HG03460 (cell line): Measurements from ENCODE around the gene CWC15.
"Not testable (repeated sequence)": the region's sequence is repeated elsewhere in the genome, so short reads cannot be mapped to it uniquely, and the experiment has no call there.

ENCODE experiments used
- ATAC-seq: cut with Tn5 transposase; IDR thresholded peaks from one replicate; pipeline ENCODE4 v1.9.1; 2021; ENCODE audit not compliant: unreplicated experiment

Gene CWC15

GRCh38 chr11:94956963-94957362 is 16.4 kb downstream of the CWC15 start:
- no peak for ATAC-seq

- no peak for ATAC-seq
These were observed 18.6 kb downstream of the CWC15 start for GRCh38 chr11:94954753-94955152.

GRCh38 chr11:94948070-94948617 is 25.2 kb downstream of the CWC15 start:
- no peak for ATAC-seq

GRCh38 chr11:94946812-94947211 is 26.5 kb downstream of the CWC15 start:
- ATAC-seq, result no peak

GRCh38 chr11:94941131-94941530 is 32.2 kb downstream of the CWC15 start:
- ATAC-seq, result no peak

GRCh38 chr11:94939346-94939745 is 34.0 kb downstream of the CWC15 start:
- no peak for ATAC-seq

GRCh38 chr11:94938095-94939055 is 35.0 kb downstream of the CWC15 start:
- ATAC-seq, result no peak

- ATAC-seq, result no peak
These were observed 38.5 kb downstream of the CWC15 start for GRCh38 chr11:94934846-94935245.

GRCh38 chr11:94934362-94934761 is 39.0 kb downstream of the CWC15 start:
- ATAC-seq, result no peak

- no peak for ATAC-seq
These were observed 39.9 kb downstream of the CWC15 start for GRCh38 chr11:94933223-94934130.

- ATAC-seq, result no peak
These were observed 40.9 kb downstream of the CWC15 start for GRCh38 chr11:94932503-94932902.

GRCh38 chr11:94932072-94932471 is 41.3 kb downstream of the CWC15 start:
- ATAC-seq, result not testable (repeated sequence)

- ATAC-seq, result no peak
These were observed 45.0 kb downstream of the CWC15 start for GRCh38 chr11:94928117-94928990.

GRCh38 chr11:94926698-94927237 is 46.6 kb downstream of the CWC15 start:
- ATAC-seq, result no peak

GRCh38 chr11:94926271-94926625 is 47.1 kb downstream of the CWC15 start:
- ATAC-seq, result peak; percentile 29

- peak; percentile 82 for ATAC-seq
These were observed 47.7 kb downstream of the CWC15 start for GRCh38 chr11:94925422-94926270.

- ATAC-seq, result no peak
These were observed 48.7 kb downstream of the CWC15 start for GRCh38 chr11:94924612-94925011.

GRCh38 chr11:94924171-94924572 is 49.2 kb downstream of the CWC15 start:
- no peak for ATAC-seq

GRCh38 chr11:94923004-94923334 is 50.4 kb downstream of the CWC15 start:
- ATAC-seq, result no peak
